GM12864 (cell line): ENCODE data around the gene RNF19B.

Experiments used
- DNase-seq: peaks from one replicate; pipeline ENCODE4 v3.0.0-alpha.2; 2011; ENCODE audit warnings: low read depth
- H3K4me3 ChIP-seq: 2 replicates; pipeline ENCODE4 v1.5.1; 2011; ENCODE audit warnings: mild to moderate bottlenecking, low read depth, low read length, control low read depth
- TF ChIP-seq, protein P1 (sequence below): IDR thresholded peaks from 2 replicates; pipeline ENCODE4 v1.5.1; 2011; ENCODE audit warnings: low read depth, mild to moderate bottlenecking, moderate library complexity, low read length, control low read depth, inconsistent platforms; ENCODE audit errors: missing control alignments

Gene RNF19B

GRCh38 chr1:32925403-32926162, 39.0 kb downstream of the RNF19B start:
- H3K4me3 ChIP-seq = no peak overlapping the region
- no peak for DNase-seq
- TF ChIP-seq, protein P1, sequence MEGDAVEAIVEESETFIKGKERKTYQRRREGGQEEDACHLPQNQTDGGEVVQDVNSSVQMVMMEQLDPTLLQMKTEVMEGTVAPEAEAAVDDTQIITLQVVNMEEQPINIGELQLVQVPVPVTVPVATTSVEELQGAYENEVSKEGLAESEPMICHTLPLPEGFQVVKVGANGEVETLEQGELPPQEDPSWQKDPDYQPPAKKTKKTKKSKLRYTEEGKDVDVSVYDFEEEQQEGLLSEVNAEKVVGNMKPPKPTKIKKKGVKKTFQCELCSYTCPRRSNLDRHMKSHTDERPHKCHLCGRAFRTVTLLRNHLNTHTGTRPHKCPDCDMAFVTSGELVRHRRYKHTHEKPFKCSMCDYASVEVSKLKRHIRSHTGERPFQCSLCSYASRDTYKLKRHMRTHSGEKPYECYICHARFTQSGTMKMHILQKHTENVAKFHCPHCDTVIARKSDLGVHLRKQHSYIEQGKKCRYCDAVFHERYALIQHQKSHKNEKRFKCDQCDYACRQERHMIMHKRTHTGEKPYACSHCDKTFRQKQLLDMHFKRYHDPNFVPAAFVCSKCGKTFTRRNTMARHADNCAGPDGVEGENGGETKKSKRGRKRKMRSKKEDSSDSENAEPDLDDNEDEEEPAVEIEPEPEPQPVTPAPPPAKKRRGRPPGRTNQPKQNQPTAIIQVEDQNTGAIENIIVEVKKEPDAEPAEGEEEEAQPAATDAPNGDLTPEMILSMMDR = no peak

DNA sequence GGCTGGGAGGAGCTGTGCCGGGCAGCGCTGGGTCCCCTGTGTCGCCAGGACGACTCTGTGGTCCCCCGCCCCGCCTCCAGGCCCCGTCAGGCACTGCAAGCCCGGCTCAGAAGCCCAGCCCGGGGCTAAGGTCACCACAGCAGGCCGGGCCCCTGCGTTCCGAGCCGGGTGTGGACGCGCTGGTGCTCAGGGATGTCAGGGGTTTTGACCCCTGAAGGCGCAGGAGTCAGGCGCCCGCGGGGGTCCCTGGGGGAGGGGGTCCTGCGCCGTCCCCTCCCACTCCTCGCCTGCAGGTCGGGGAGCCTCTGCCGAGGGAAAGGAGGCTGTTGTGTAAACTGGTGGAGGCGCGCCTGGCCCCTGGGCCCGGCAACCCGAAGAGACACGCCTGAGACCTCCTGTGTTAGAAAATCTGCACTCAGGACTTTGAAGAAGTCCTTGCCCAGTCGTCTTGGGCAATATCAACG, 39.7 kb downstream of the RNF19B start:
- DNase-seq = no peak
- no peak overlapping the region for H3K4me3 ChIP-seq
- TF ChIP-seq, protein P1 = no peak

GRCh38 chr1:32920833-32921232, 43.8 kb downstream of the RNF19B start:
- TF ChIP-seq, protein P1 = no peak
- H3K4me3 ChIP-seq = no peak overlapping the region
- DNase-seq = no peak

DNA sequence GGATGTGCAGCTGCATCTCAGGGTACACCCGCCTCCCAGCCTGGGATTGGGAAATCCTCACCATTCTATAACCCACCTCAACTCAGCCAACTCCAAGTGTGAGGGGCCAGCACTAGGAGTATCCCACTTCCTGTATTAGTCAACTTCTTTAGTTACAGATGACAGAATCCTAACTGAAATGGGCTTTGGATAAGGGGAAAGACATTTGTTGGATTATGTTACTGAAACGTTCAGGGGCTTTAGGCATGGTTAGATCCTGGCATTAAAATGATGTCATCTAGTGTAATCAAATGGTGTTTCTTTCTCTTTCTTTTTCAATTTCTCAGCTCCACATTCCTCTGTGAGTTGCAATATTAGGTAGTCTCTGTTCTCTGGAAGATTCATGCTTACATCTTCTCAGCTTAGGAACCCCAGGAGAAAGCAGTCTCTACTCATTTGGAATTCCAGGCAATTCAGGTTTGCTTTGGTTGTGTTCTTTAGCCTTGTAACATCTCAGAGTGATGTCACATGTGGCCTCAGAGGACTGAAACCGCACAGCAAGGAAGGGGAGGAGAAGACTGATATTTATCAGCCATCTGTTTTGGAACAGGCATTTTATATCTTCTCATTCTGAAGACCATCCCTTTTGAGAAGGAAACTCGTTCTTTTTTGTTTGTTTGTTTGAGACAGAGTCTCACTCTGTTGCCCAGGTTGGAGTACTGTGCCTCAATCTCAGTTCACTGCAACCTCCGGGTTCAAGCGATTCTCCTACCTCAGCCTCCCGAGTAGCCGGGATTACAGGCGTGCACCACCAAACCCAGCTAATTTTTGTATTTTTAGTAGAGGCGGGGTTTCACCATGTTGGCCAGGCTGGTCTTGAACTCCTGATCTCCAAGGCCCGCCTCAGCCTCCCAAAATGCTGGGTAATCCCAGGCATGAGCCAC, 44.5 kb downstream of the RNF19B start:
- TF ChIP-seq, protein P1 = no peak
- no peak overlapping the region for H3K4me3 ChIP-seq
- no peak for DNase-seq

DNA sequence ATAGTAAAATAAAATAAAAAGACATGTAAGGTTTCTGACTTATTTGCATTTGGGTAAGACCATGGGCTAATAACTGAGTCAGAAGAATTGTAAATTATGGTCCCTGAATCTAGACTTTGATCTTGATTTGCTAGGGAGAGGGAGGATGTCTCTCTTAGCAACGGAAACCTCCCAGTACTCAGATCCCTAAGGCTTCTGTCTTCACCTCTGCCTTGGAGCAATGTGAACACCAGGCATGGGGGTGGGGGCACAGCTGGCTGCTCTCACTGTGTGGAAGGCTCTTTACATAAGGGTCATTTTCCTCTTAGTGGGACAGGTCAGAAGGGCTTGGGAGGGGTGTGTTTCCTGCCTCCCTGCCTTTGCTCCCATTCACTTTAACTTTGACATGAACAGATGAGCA, 46.4 kb downstream of the RNF19B start:
- TF ChIP-seq, protein P1 = no peak
- H3K4me3 ChIP-seq = no peak overlapping the region
- no peak for DNase-seq

GRCh38 chr1:32917521-32917920, 47.1 kb downstream of the RNF19B start:
- TF ChIP-seq, protein P1 = no peak
- no peak for DNase-seq

More at GRCh38 chr1:32917521-32917920, 47.1 kb downstream of the RNF19B start:
- H3K4me3 ChIP-seq = no peak overlapping the region
